K562 (cell line): Measurements from ENCODE around the gene MAP3K4. TPM values are rescaled to one million over a fixed set of nuclear protein-coding genes. Genes with fewer than 3 reads are reported as not detected.

Source experiments
- CBFB ChIP-seq: sonication (generic); formaldehyde crosslinking; IDR thresholded peaks from 2 replicates; pipeline ENCODE4 v1.4.0; 2020; ENCODE audit warnings: mild to moderate bottlenecking, missing genetic modification reagents
- CC2D1A ChIP-seq: fragments of 450-650 bp; IDR thresholded peaks from 2 replicates; pipeline ENCODE4 v1.6.1; 2017; ENCODE audit warnings: mild to moderate bottlenecking
- CLOCK ChIP-seq: fragments of 250-450 bp; sonication (Bioruptor Pico); IDR thresholded peaks from 2 replicates; pipeline ENCODE4 v1.4.0; 2020; ENCODE audit warnings: mild to moderate bottlenecking, moderate library complexity, borderline replicate concordance
- MTA1 ChIP-seq: fragments of 450-650 bp; IDR thresholded peaks from 2 replicates; pipeline ENCODE4 v1.6.1; 2017; ENCODE audit warnings: borderline replicate concordance
- MXD1 ChIP-seq: fragments of 250-450 bp; sonication (Bioruptor Pico); IDR thresholded peaks from 2 replicates; pipeline ENCODE4 v1.8.0; 2021; ENCODE audit warnings: borderline replicate concordance, mild to moderate bottlenecking, moderate library complexity; ENCODE audit not compliant: poor library complexity, severe bottlenecking
- PTTG1 ChIP-seq: fragments of 450-650 bp; IDR thresholded peaks from 2 replicates; pipeline ENCODE4 v1.6.1; 2016; ENCODE audit warnings: low read depth, mild to moderate bottlenecking, missing genetic modification characterization, missing compliant biosample characterization
- RBM22 ChIP-seq: fragments of 200-400 bp; formaldehyde crosslinking; IDR thresholded peaks from 2 replicates; pipeline ENCODE4 v1.6.1; 2018; ENCODE audit warnings: low read length, low read depth; ENCODE audit not compliant: poor library complexity, severe bottlenecking
- SRF ChIP-seq, 2 experiments: fragments of 250-450, 450-650 bp in 1 of 2; sonication (Bioruptor Pico) in 1 of 2; sonication (generic) in 1 of 2; formaldehyde crosslinking; IDR thresholded peaks; 2 replicates each; pipeline versions ENCODE4 v1.5.0 to v1.5.1; 2020 to 2022; ENCODE audit warnings: mild to moderate bottlenecking in 1 of 2, missing genetic modification reagents in 1 of 2
- TCF7L2 ChIP-seq: fragments of 150-350 bp; IDR thresholded peaks from 2 replicates; pipeline ENCODE4 v1.6.1; 2016; ENCODE audit warnings: low read depth, mild to moderate bottlenecking, low read length, moderate library complexity
- U2AF2 ChIP-seq: fragments of 200-400 bp; formaldehyde crosslinking; optimal IDR thresholded peaks from 2 replicates; pipeline ENCODE3; 2017; ENCODE audit warnings: low read depth, mild to moderate bottlenecking, low read length
- ZNF253 ChIP-seq: fragments of 250-450 bp; sonication (Bioruptor Pico); conservative IDR thresholded peaks from 2 replicates; pipeline ENCODE4 v1.6.1; 2021; ENCODE audit warnings: mild to moderate bottlenecking
- polyA plus RNA-seq, 8 experiments: library from polyadenylated mRNA; depleted of rRNA in 4 of 8; stranded (reverse) in 5 of 8; unstranded in 3 of 8; fragments of >200 nt; fragmentation: Nextera tagmentation in 2 of 8; fragmentation: Illumina TruSeq in 1 of 8; extraction: Ambion mirVana in 2 of 8; extraction: Trizol in 1 of 8; gene quantifications; 2 replicates each; pipeline versions ENCODE4 v1.2.1 to v1.2.3, GENCODE V29; 2011 to 2014; ENCODE audit warnings: inconsistent platforms in 1 of 8, missing spikeins in 1 of 8
- total RNA-seq, 7 experiments: library from RNA; depleted of rRNA in 6 of 7; stranded (reverse); fragments of >200 nt in 6 of 7; fragmentation: Illumina TruSeq in 2 of 7; extraction: Trizol in 2 of 7; gene quantifications; 2 replicates each; pipeline versions ENCODE4 v1.2.1 to v1.2.3, GENCODE V29; 2011 to 2021; ENCODE audit warnings: low replicate concordance in 1 of 7

Gene MAP3K4
- total and polyA plus RNA-seq, 9 of the 15 experiments (the other 6 are each of a cell fraction or from before 2014, with no cell fraction given): 21.0 to 77.2 (median 48.9) TPM

- TF ChIP-seq MXD1 (CRISPR knock-in tag) (no peak), PTTG1 (tag) (no peak), SRF (CRISPR knock-in tag; IDR thresholded peaks at IDR 0.05) (no peak), CLOCK (CRISPR knock-in tag) (no peak), CBFB (CRISPR knock-in tag) (0 out of 2 replicates have a peak, but pooled peaks have one; percentile 26), RBM22 (peak; percentile 49), ZNF253 (no peak), U2AF2 (no peak), MTA1 (no peak), CC2D1A (no peak), TCF7L2 (no peak)
Measured at GRCh38 chr6:161140554-161140875, 148.9 kb downstream of the MAP3K4 start (continued).
